ENCODE results near the gene SYT15. TPM values are rescaled to one million over a fixed set of nuclear protein-coding genes. Genes with fewer than 3 reads are reported as not detected.
"Not testable (repeated sequence)": the region's sequence is repeated elsewhere in the genome, so short reads cannot be mapped to it uniquely, and the experiment has no call there.

Gene SYT15
- total RNA-seq, 2 donors from 2014 or later: 2.6 to 7.1 TPM

- not testable (repeated sequence) for H3K4me1 ChIP-seq (ENCODE audit: control insufficient read depth in 1 of 2, low read depth in 2 of 2); DNase-seq (ENCODE audit: low spot score); H3K36me3 ChIP-seq; H3K27ac ChIP-seq; H3K9me3 ChIP-seq; ATAC-seq (ENCODE audit: insufficient number of reproducible peaks, low FRiP score, low read depth); H3K27me3 ChIP-seq (replicated peaks; ENCODE audit: insufficient read depth); H3K4me3 ChIP-seq
Observed at GRCh38 chr10:46616227-46616626, 37.3 kb downstream of the SYT15 start.

GRCh38 chr10:46617134-46617533, 38.2 kb downstream of the SYT15 start:
- H3K27ac ChIP-seq; H3K4me3 ChIP-seq; H3K36me3 ChIP-seq; DNase-seq (ENCODE audit: low spot score); ATAC-seq (ENCODE audit: insufficient number of reproducible peaks, low FRiP score, low read depth); H3K27me3 ChIP-seq (replicated peaks; ENCODE audit: insufficient read depth); H3K4me1 ChIP-seq (ENCODE audit: control insufficient read depth in 1 of 2, low read depth in 2 of 2); H3K9me3 ChIP-seq: not testable (repeated sequence)

GRCh38 chr10:46617913-46618312, 39.0 kb downstream of the SYT15 start:
- not testable (repeated sequence) for H3K4me1 ChIP-seq (ENCODE audit: control insufficient read depth in 1 of 2, low read depth in 2 of 2)

GRCh38 chr10:46623899-46624654, 45.1 kb downstream of the SYT15 start:
- not testable (repeated sequence) for H3K27ac ChIP-seq; H3K9me3 ChIP-seq; DNase-seq (ENCODE audit: low spot score); H3K36me3 ChIP-seq; H3K27me3 ChIP-seq (replicated peaks; ENCODE audit: insufficient read depth); ATAC-seq (ENCODE audit: insufficient number of reproducible peaks, low FRiP score, low read depth); H3K4me3 ChIP-seq; H3K4me1 ChIP-seq (ENCODE audit: control insufficient read depth in 1 of 2, low read depth in 2 of 2)

More at GRCh38 chr10:46617913-46618312, 39.0 kb downstream of the SYT15 start:
- not testable (repeated sequence) for H3K36me3 ChIP-seq; H3K27ac ChIP-seq; H3K9me3 ChIP-seq; H3K4me3 ChIP-seq; DNase-seq (ENCODE audit: low spot score); H3K27me3 ChIP-seq (replicated peaks; ENCODE audit: insufficient read depth); ATAC-seq (ENCODE audit: insufficient number of reproducible peaks, low FRiP score, low read depth)

- not testable (repeated sequence) for ATAC-seq (ENCODE audit: insufficient number of reproducible peaks, low FRiP score, low read depth); H3K27ac ChIP-seq; H3K4me1 ChIP-seq (ENCODE audit: control insufficient read depth in 1 of 2, low read depth in 2 of 2); H3K36me3 ChIP-seq; H3K27me3 ChIP-seq (replicated peaks; ENCODE audit: insufficient read depth); H3K9me3 ChIP-seq; DNase-seq (ENCODE audit: low spot score); H3K4me3 ChIP-seq
Observed at GRCh38 chr10:46629805-46630204, 50.9 kb downstream of the SYT15 start.

- H3K4me1 ChIP-seq (ENCODE audit: control insufficient read depth in 1 of 2, low read depth in 2 of 2); ATAC-seq (ENCODE audit: insufficient number of reproducible peaks, low FRiP score, low read depth); H3K27me3 ChIP-seq (replicated peaks; ENCODE audit: insufficient read depth); H3K9me3 ChIP-seq; H3K4me3 ChIP-seq; H3K36me3 ChIP-seq; DNase-seq (ENCODE audit: low spot score); H3K27ac ChIP-seq: not testable (repeated sequence)
Observed at GRCh38 chr10:46630816-46631215, 51.9 kb downstream of the SYT15 start.

- H3K9me3 ChIP-seq; ATAC-seq (ENCODE audit: insufficient number of reproducible peaks, low FRiP score, low read depth); H3K4me1 ChIP-seq (ENCODE audit: control insufficient read depth in 1 of 2, low read depth in 2 of 2); H3K27ac ChIP-seq; H3K36me3 ChIP-seq; DNase-seq (ENCODE audit: low spot score); H3K27me3 ChIP-seq (replicated peaks; ENCODE audit: insufficient read depth); H3K4me3 ChIP-seq: not testable (repeated sequence)
Observed at GRCh38 chr10:46631683-46632082, 52.8 kb downstream of the SYT15 start.

- H3K9me3 ChIP-seq; DNase-seq (ENCODE audit: low spot score); H3K27me3 ChIP-seq (replicated peaks; ENCODE audit: insufficient read depth); H3K27ac ChIP-seq; H3K36me3 ChIP-seq; H3K4me1 ChIP-seq (ENCODE audit: control insufficient read depth in 1 of 2, low read depth in 2 of 2): not testable (repeated sequence)
- peak overlapping the region; percentile 59 for H3K4me3 ChIP-seq
- peak; percentile 38 for ATAC-seq (ENCODE audit: insufficient number of reproducible peaks, low FRiP score, low read depth)
Observed at GRCh38 chr10:46634698-46635097, 55.8 kb downstream of the SYT15 start.

GRCh38 chr10:46635364-46635959, 56.5 kb downstream of the SYT15 start:
- not testable (repeated sequence) for H3K36me3 ChIP-seq; DNase-seq (ENCODE audit: low spot score); ATAC-seq (ENCODE audit: insufficient number of reproducible peaks, low FRiP score, low read depth); H3K9me3 ChIP-seq; H3K4me1 ChIP-seq (ENCODE audit: control insufficient read depth in 1 of 2, low read depth in 2 of 2); H3K27me3 ChIP-seq (replicated peaks; ENCODE audit: insufficient read depth)
- H3K4me3 ChIP-seq: peak overlapping the region; percentile 71
- H3K27ac ChIP-seq: peak overlapping the region in 1 of 2 donors; percentile 49

GRCh38 chr10:46640005-46640404, 61.1 kb downstream of the SYT15 start:
- H3K4me3 ChIP-seq; H3K9me3 ChIP-seq; H3K36me3 ChIP-seq; H3K27ac ChIP-seq; ATAC-seq (ENCODE audit: insufficient number of reproducible peaks, low FRiP score, low read depth); DNase-seq (ENCODE audit: low spot score); H3K27me3 ChIP-seq (replicated peaks; ENCODE audit: insufficient read depth); H3K4me1 ChIP-seq (ENCODE audit: control insufficient read depth in 1 of 2, low read depth in 2 of 2): not testable (repeated sequence)
